MM.1S (cell line): ENCODE measurements around the gene NFKBIL1.

Experiments used
- CTCF ChIP-seq: fragments of 300-600 bp; sonication (generic); IDR thresholded peaks from 2 replicates; pipeline ENCODE4 v1.5.1; 2016; ENCODE audit warnings: antibody characterized with exemption, low read length, mixed read lengths
- EZH2 ChIP-seq: fragments of 300-600 bp; sonication (generic); optimal IDR thresholded peaks from 2 replicates; pipeline ENCODE3; 2017; ENCODE audit warnings: low read depth, mild to moderate bottlenecking, antibody characterized with exemption, low read length, mixed read lengths

- TF ChIP-seq CTCF (no peak), EZH2 (no peak)
Measured at GRCh38 chr6:31577579-31577966, 30.2 kb downstream of the NFKBIL1 start.
